DMS53 (cell line): ENCODE results near the gene ZNF688.
"Not testable (repeated sequence)": the region's sequence is repeated elsewhere in the genome, so short reads cannot be mapped to it uniquely, and the experiment has no call there.

ENCODE experiments used
- DNase-seq: peaks from one replicate; lab custom pipeline; 2025; lab: John Stamatoyannopoulos, UW

The ZNF688 gene

GRCh38 chr16:30557707-30557956, 13.9 kb downstream of the ZNF688 start:
- peak; percentile 54 for DNase-seq

- DNase-seq: no peak
Observed at GRCh38 chr16:30556125-30556473, 15.4 kb downstream of the ZNF688 start.

- no peak for DNase-seq
Observed at GRCh38 chr16:30555315-30556124, 16.0 kb downstream of the ZNF688 start.

GRCh38 chr16:30554557-30555314, 16.8 kb downstream of the ZNF688 start:
- no peak for DNase-seq

GRCh38 chr16:30553393-30553899, 18.1 kb downstream of the ZNF688 start:
- DNase-seq: no peak

GRCh38 chr16:30552956-30553355, 18.6 kb downstream of the ZNF688 start:
- no peak for DNase-seq

GRCh38 chr16:30551781-30552180, 19.7 kb downstream of the ZNF688 start:
- DNase-seq: no peak

- no peak for DNase-seq
Observed at GRCh38 chr16:30548416-30549253, 22.9 kb downstream of the ZNF688 start.

- DNase-seq: no peak
Observed at GRCh38 chr16:30546115-30546514, 25.4 kb downstream of the ZNF688 start.

GRCh38 chr16:30543067-30543466, 28.4 kb downstream of the ZNF688 start:
- no peak for DNase-seq

GRCh38 chr16:30541502-30542329, 29.8 kb downstream of the ZNF688 start:
- DNase-seq: no peak

- not testable (repeated sequence) for DNase-seq
Observed at GRCh38 chr16:30540916-30541464, 30.5 kb downstream of the ZNF688 start.

GRCh38 chr16:30539986-30540526, 31.5 kb downstream of the ZNF688 start:
- DNase-seq: not testable (repeated sequence)

- DNase-seq: no peak
Observed at GRCh38 chr16:30539000-30539964, 32.2 kb downstream of the ZNF688 start.

GRCh38 chr16:30536391-30537024, 35.0 kb downstream of the ZNF688 start:
- DNase-seq: not testable (repeated sequence)

- peak; percentile 93 for DNase-seq
Observed at GRCh38 chr16:30535777-30536190, 35.7 kb downstream of the ZNF688 start.

GRCh38 chr16:30535106-30535776, 36.3 kb downstream of the ZNF688 start:
- peak; percentile 82 for DNase-seq

GRCh38 chr16:30534368-30535105, 37.0 kb downstream of the ZNF688 start, which contains the start of gene ZNF747:
Gene ZNF747, minus strand, starts transcription at chr16:30534858. Its CDS starts 179 bp downstream, at chr16:30534679.
- peak; percentile 95 for DNase-seq
